HEK293 (cell line): Measurements from ENCODE around the gene PLEKHA7.

Experiments used
- CTCF ChIA-PET: fragments of 350-600 bp; formaldehyde crosslinking; extraction: SDS; loops from one replicate; lab custom pipeline; 2021; ENCODE audit warnings: antibody characterized with exemption; lab: Yijun Ruan, JAX
- POLR2A ChIA-PET: fragments of 300-600 bp; formaldehyde crosslinking; extraction: SDS; loops from one replicate; lab custom pipeline; 2020; ENCODE audit warnings: antibody characterized with exemption, inconsistent platforms; lab: Yijun Ruan, JAX
- H3K27ac ChIP-seq: fragments of 200-500 bp; sonication (Bioruptor generic); 2 replicates; pipeline ENCODE4 v1.5.1; 2014; ENCODE audit warnings: low read depth, low read length, control low read depth, inconsistent platforms; ENCODE audit errors: extremely low read depth
- H3K36me3 ChIP-seq, 2 experiments: fragments of 200-500 bp in 1 of 2; sonication (Bioruptor generic) in 1 of 2; 1 replicate in 1 of 2; 2 replicates in 1 of 2; pipeline ENCODE4 v1.5.1; 2014 to 2017; ENCODE audit warnings: inconsistent platforms in 2 of 2, low read length in 2 of 2; ENCODE audit not compliant: control insufficient read depth in 2 of 2, insufficient read depth in 1 of 2
- H3K4me1 ChIP-seq: fragments of 200-500 bp; sonication (Bioruptor generic); 2 replicates; pipeline ENCODE4 v1.5.1; 2014; ENCODE audit warnings: mild to moderate bottlenecking, low read length, inconsistent platforms; ENCODE audit not compliant: control insufficient read depth, insufficient read depth
- H3K4me3 ChIP-seq: 2 replicates; pipeline ENCODE4 v1.5.1; 2011; ENCODE audit warnings: low read depth, mild to moderate bottlenecking, control low read depth, low read length, moderate library complexity
- H3K9me3 ChIP-seq: fragments of 200-500 bp; sonication (Bioruptor generic); 2 replicates; pipeline ENCODE4 v1.5.1; 2014; ENCODE audit warnings: low read depth, low read length, inconsistent platforms; ENCODE audit not compliant: control insufficient read depth, insufficient read depth
- GLI4 ChIP-seq: fragments of 450-650 bp; formaldehyde crosslinking; IDR thresholded peaks from 2 replicates; pipeline ENCODE4 v1.5.1; 2016; ENCODE audit warnings: missing biosample characterization, missing genetic modification characterization
- HIC1 ChIP-seq: fragments of 450-650 bp; formaldehyde crosslinking; IDR thresholded peaks from 2 replicates; pipeline ENCODE4 v1.5.1; 2016; ENCODE audit warnings: missing biosample characterization, missing genetic modification characterization
- KLF8 ChIP-seq: fragments of 450-650 bp; formaldehyde crosslinking; IDR thresholded peaks from 2 replicates; pipeline ENCODE4 v1.5.1; 2016; ENCODE audit warnings: missing biosample characterization, missing genetic modification characterization
- MYNN ChIP-seq: fragments of 450-650 bp; formaldehyde crosslinking; IDR thresholded peaks from 2 replicates; pipeline ENCODE4 v1.5.1; 2016; ENCODE audit warnings: missing biosample characterization, missing genetic modification characterization, borderline replicate concordance
- OSR2 ChIP-seq: fragments of 450-650 bp; formaldehyde crosslinking; IDR thresholded peaks from 2 replicates; pipeline ENCODE4 v1.5.1; 2016; ENCODE audit warnings: missing biosample characterization, missing genetic modification characterization
- SETDB1 ChIP-seq: IDR thresholded peaks from one replicate; pipeline ENCODE4 v1.6.1; 2017; ENCODE audit warnings: mild to moderate bottlenecking, low read length, moderate library complexity, mixed read lengths; ENCODE audit not compliant: insufficient read length
- SP2 ChIP-seq: fragments of 450-650 bp; formaldehyde crosslinking; IDR thresholded peaks from 2 replicates; pipeline ENCODE4 v1.5.1; 2016; ENCODE audit warnings: missing biosample characterization, missing genetic modification characterization
- ZBTB1 ChIP-seq: fragments of 450-650 bp; formaldehyde crosslinking; IDR thresholded peaks from 2 replicates; pipeline ENCODE4 v1.5.1; 2016; ENCODE audit warnings: missing biosample characterization, missing genetic modification characterization
- ZBTB26 ChIP-seq: fragments of 450-650 bp; formaldehyde crosslinking; optimal IDR thresholded peaks from 2 replicates; pipeline ENCODE3; 2016; ENCODE audit warnings: missing biosample characterization, mild to moderate bottlenecking, missing genetic modification characterization
- ZBTB8A ChIP-seq: fragments of 450-650 bp; formaldehyde crosslinking; IDR thresholded peaks from 2 replicates; pipeline ENCODE4 v1.5.1; 2016; ENCODE audit warnings: missing biosample characterization, missing genetic modification characterization
- ZNF184 ChIP-seq: fragments of 450-650 bp; IDR thresholded peaks from 2 replicates; pipeline ENCODE4 v1.5.1; 2018; ENCODE audit warnings: missing biosample characterization, mild to moderate bottlenecking, missing genetic modification characterization
- ZNF335 ChIP-seq: fragments of 450-650 bp; formaldehyde crosslinking; conservative IDR thresholded peaks from 2 replicates; pipeline ENCODE4 v1.5.1; 2016; ENCODE audit warnings: missing biosample characterization, missing genetic modification characterization
- ZNF398 ChIP-seq: fragments of 450-650 bp; formaldehyde crosslinking; IDR thresholded peaks from 2 replicates; pipeline ENCODE4 v1.5.1; 2017; ENCODE audit warnings: missing biosample characterization, missing genetic modification characterization
- ZNF555 ChIP-seq: fragments of 450-650 bp; formaldehyde crosslinking; conservative IDR thresholded peaks from 2 replicates; pipeline ENCODE4 v1.5.1; 2017; ENCODE audit warnings: missing biosample characterization, mild to moderate bottlenecking, missing genetic modification characterization, inconsistent platforms
- ZNF558 ChIP-seq: fragments of 450-650 bp; formaldehyde crosslinking; IDR thresholded peaks from 2 replicates; pipeline ENCODE4 v1.5.1; 2016; ENCODE audit warnings: missing biosample characterization, missing genetic modification characterization
- ZNF596 ChIP-seq: fragments of 450-650 bp; IDR thresholded peaks from 2 replicates; pipeline ENCODE4 v1.5.0; 2018; ENCODE audit warnings: missing biosample characterization, mild to moderate bottlenecking, missing genetic modification characterization, moderate library complexity
- ZNF664 ChIP-seq: fragments of 450-650 bp; formaldehyde crosslinking; IDR thresholded peaks from 2 replicates; pipeline ENCODE4 v1.5.1; 2016; ENCODE audit warnings: missing biosample characterization, missing genetic modification characterization
- ZNF677 ChIP-seq: fragments of 450-650 bp; IDR thresholded peaks from 2 replicates; pipeline ENCODE4 v1.5.0; 2018; ENCODE audit warnings: missing biosample characterization, mild to moderate bottlenecking, missing genetic modification characterization, moderate library complexity
- ZNF837 ChIP-seq: fragments of 450-650 bp; formaldehyde crosslinking; IDR thresholded peaks from 2 replicates; pipeline ENCODE4 v1.5.1; 2016; ENCODE audit warnings: missing biosample characterization, missing genetic modification characterization
- ZSCAN23 ChIP-seq: fragments of 450-650 bp; formaldehyde crosslinking; IDR thresholded peaks from 2 replicates; pipeline ENCODE4 v1.5.1; 2016; ENCODE audit warnings: missing biosample characterization, missing genetic modification characterization
- TF ChIP-seq, protein P1 (sequence below): fragments of 450-650 bp; formaldehyde crosslinking; IDR thresholded peaks from 2 replicates; pipeline ENCODE4 v1.5.1; 2016; ENCODE audit warnings: missing biosample characterization, missing genetic modification characterization
- TF ChIP-seq, protein P2 (sequence below): fragments of 450-650 bp; formaldehyde crosslinking; IDR thresholded peaks from 2 replicates; pipeline ENCODE4 v1.5.1; 2016; ENCODE audit warnings: missing biosample characterization, missing genetic modification characterization, borderline replicate concordance

PLEKHA7 gene

DNA sequence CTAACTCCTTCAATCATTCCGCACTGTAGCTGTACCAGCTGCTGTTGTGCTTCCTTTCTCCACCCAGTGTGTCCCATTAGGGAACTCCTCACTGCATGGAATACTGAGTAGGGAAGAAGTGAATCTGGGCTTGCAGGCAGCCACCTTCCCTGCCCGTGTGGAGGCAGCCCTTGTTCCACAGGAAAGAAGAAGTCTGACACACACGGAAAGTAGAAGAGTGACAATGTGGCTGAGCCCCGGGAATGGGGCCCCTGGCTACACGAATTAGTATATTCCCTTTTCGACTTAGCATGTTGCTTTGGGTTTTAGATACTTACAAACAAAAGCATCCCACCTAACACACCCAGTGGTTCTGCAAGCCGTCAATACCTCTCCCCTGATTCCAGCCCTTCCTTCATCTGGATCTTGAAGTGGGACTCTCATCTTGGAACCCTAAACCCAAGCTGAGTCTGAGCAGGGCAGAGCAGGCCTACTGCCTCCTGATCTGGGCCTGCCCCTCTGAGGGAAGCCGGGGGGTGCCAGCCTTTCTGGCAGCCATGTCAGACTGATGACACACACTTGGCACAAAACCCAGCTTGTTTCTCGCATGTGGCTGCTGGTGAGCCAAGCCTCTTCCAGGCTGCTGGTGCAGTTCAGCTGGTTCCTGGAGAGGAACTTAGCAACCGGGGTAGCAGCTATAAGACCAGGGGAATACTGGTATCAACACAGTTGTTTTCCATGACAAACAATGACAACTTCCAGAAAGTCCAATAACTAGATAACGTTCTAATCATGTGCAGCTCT, 204.1 kb downstream of the PLEKHA7 start:
- Histone ChIP-seq H3K4me1 (no peaks in the 10 kb centered on the region), H3K4me3 (no peak overlapping the region), H3K36me3 (peaks cover 0 to 25% of the 10 kb centered on the region in 2 experiments; a peak in 1 of 3 replicates), H3K9me3 (no peaks in the 10 kb centered on the region), H3K27ac (no peak overlapping the region)
- ChIA-PET POLR2A (no interaction called here), CTCF (interaction anchor here (1.4 to 3.7 kb wide), 2 partner anchors 10 to 253 kb away, joined by 6 to 23 read pairs; no protein-coding TSS in a partner anchor)
- TF ChIP-seq ZSCAN23 (no peak), ZBTB1 (tag by site-specific recombination) (no peak), KLF8 (no peak), GLI4 (no peak), ZNF677 (no peak), OSR2 (tag by site-specific recombination) (no peak), ZNF558 (tag by site-specific recombination) (no peak), ZNF335 (tag by site-specific recombination) (no peak), ZNF596 (tag by site-specific recombination) (no peak), ZNF664 (tag by site-specific recombination) (no peak), SETDB1 (no peak), ZNF837 (tag by site-specific recombination) (no peak), ZBTB26 (no peak), ZNF398 (tag by site-specific recombination) (no peak), HIC1 (no peak), ZNF184 (tag by site-specific recombination) (no peak), ZNF555 (tag by site-specific recombination) (no peak), ZBTB8A (no peak)
- TF ChIP-seq, protein P1, sequence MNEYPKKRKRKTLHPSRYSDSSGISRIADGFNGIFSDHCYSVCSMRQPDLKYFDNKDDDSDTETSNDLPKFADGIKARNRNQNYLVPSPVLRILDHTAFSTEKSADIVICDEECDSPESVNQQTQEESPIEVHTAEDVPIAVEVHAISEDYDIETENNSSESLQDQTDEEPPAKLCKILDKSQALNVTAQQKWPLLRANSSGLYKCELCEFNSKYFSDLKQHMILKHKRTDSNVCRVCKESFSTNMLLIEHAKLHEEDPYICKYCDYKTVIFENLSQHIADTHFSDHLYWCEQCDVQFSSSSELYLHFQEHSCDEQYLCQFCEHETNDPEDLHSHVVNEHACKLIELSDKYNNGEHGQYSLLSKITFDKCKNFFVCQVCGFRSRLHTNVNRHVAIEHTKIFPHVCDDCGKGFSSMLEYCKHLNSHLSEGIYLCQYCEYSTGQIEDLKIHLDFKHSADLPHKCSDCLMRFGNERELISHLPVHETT = no peak

- H3K9me3 ChIP-seq = no peaks in the 10 kb centered on the region
- H3K4me3 ChIP-seq = no peak overlapping the region
- no peak overlapping the region for H3K27ac ChIP-seq
- CTCF ChIA-PET = interaction anchor here (3.5 kb wide), 1 partner anchor 13 kb away, joined by 14 read pairs; no protein-coding TSS in a partner anchor
- peaks cover 0 to 18% of the 10 kb centered on the region in 2 experiments; a peak in 1 of 3 replicates for H3K36me3 ChIP-seq
- H3K4me1 ChIP-seq = no peaks in the 10 kb centered on the region
- POLR2A ChIA-PET = interaction anchor here (0.6 kb wide), 1 partner anchor 20 kb away, joined by 3 read pairs; no protein-coding TSS in a partner anchor
- TF ChIP-seq, protein P2, sequence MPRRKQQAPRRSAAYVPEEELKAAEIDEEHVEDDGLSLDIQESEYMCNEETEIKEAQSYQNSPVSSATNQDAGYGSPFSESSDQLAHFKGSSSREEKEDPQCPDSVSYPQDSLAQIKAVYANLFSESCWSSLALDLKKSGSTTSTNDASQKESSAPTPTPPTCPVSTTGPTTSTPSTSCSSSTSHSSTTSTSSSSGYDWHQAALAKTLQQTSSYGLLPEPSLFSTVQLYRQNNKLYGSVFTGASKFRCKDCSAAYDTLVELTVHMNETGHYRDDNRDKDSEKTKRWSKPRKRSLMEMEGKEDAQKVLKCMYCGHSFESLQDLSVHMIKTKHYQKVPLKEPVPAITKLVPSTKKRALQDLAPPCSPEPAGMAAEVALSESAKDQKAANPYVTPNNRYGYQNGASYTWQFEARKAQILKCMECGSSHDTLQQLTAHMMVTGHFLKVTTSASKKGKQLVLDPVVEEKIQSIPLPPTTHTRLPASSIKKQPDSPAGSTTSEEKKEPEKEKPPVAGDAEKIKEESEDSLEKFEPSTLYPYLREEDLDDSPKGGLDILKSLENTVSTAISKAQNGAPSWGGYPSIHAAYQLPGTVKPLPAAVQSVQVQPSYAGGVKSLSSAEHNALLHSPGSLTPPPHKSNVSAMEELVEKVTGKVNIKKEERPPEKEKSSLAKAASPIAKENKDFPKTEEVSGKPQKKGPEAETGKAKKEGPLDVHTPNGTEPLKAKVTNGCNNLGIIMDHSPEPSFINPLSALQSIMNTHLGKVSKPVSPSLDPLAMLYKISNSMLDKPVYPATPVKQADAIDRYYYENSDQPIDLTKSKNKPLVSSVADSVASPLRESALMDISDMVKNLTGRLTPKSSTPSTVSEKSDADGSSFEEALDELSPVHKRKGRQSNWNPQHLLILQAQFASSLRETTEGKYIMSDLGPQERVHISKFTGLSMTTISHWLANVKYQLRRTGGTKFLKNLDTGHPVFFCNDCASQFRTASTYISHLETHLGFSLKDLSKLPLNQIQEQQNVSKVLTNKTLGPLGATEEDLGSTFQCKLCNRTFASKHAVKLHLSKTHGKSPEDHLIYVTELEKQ (tag by site-specific recombination) = no peak
- no peak for TF ChIP-seq MYNN (tag by site-specific recombination)
- no peak for TF ChIP-seq SP2
- TF ChIP-seq, protein P1 = no peak
Observed at GRCh38 chr11:16807306-16807705, 206.9 kb downstream of the PLEKHA7 start.
